Hepatocyte (in vitro differentiated cells): ENCODE data around the gene DBF4B. TPM values are rescaled to one million over a fixed set of nuclear protein-coding genes. Genes with fewer than 3 reads are reported as not detected.

Experiments
- DNase-seq: peaks from one replicate; pipeline ENCODE4 v3.0.0-alpha.2; 2016; ENCODE audit warnings: low spot score
- H2AFZ ChIP-seq: fragments of 200-600 bp; sonication (generic); 2 replicates; pipeline ENCODE4 v1.6.0; 2016; ENCODE audit warnings: antibody characterized with exemption, mild to moderate bottlenecking
- H3K27ac ChIP-seq: fragments of 200-600 bp; sonication (generic); 2 replicates; pipeline ENCODE4 v1.5.1; 2016; ENCODE audit warnings: mild to moderate bottlenecking
- H3K27me3 ChIP-seq: fragments of 200-600 bp; sonication (generic); 2 replicates; pipeline ENCODE4 v1.6.1; 2016
- H3K36me3 ChIP-seq: fragments of 200-600 bp; sonication (generic); replicated peaks from 2 replicates; pipeline ENCODE4 v1.5.1; 2016; ENCODE audit warnings: low read depth; ENCODE audit not compliant: insufficient read depth
- H3K4me1 ChIP-seq: fragments of 200-600 bp; sonication (generic); 2 replicates; pipeline ENCODE4 v1.5.1; 2016; ENCODE audit warnings: mild to moderate bottlenecking, moderate library complexity; ENCODE audit not compliant: insufficient read depth
- H3K4me2 ChIP-seq: fragments of 200-600 bp; sonication (generic); 2 replicates; pipeline ENCODE4 v1.6.0; 2016
- H3K4me3 ChIP-seq: fragments of 200-600 bp; sonication (generic); 2 replicates; pipeline ENCODE4 v1.5.1; 2016; ENCODE audit warnings: mild to moderate bottlenecking
- H3K79me2 ChIP-seq: fragments of 200-600 bp; sonication (generic); 2 replicates; pipeline ENCODE4 v1.6.0; 2017; ENCODE audit warnings: mild to moderate bottlenecking
- H3K9me2 ChIP-seq: fragments of 200-600 bp; sonication (generic); replicated peaks from 2 replicates; pipeline ENCODE4 v1.6.0; 2017; ENCODE audit warnings: mild to moderate bottlenecking; ENCODE audit not compliant: insufficient read depth
- H3K9me3 ChIP-seq: fragments of 200-600 bp; sonication (generic); 2 replicates; pipeline ENCODE4 v1.5.1; 2016; ENCODE audit warnings: low read depth, mild to moderate bottlenecking
- H4K20me1 ChIP-seq: fragments of 200-600 bp; sonication (generic); 2 replicates; pipeline ENCODE4 v1.6.0; 2016; ENCODE audit warnings: mild to moderate bottlenecking; ENCODE audit not compliant: insufficient read depth, poor library complexity, severe bottlenecking
- EZH2 ChIP-seq: fragments of 200-600 bp; sonication (generic); IDR thresholded peaks from 2 replicates; pipeline ENCODE4 v1.6.1; 2016; ENCODE audit warnings: antibody characterized with exemption, mild to moderate bottlenecking, borderline replicate concordance
- EZH2phosphoT487 ChIP-seq: fragments of 200-600 bp; sonication (generic); IDR thresholded peaks from one replicate; pipeline ENCODE4 v1.6.1; 2018; ENCODE audit warnings: antibody characterized with exemption, mild to moderate bottlenecking, low read depth, moderate library complexity; ENCODE audit not compliant: unreplicated experiment, severe bottlenecking
- WGBS: methylation state at CpG from one replicate; pipeline ENCODE4 v1.1.6; 2016; ENCODE audit warnings: low lambda C conversion rate; ENCODE audit errors: missing lambda C conversion rate; 5-methylcytosine and 5-hydroxymethylcytosine counted together
- polyA plus RNA-seq: library from polyadenylated mRNA; unstranded; fragments of >200 nt; fragmentation: Nextera tagmentation; extraction: Ambion mirVana; gene quantifications from 2 replicates; pipeline ENCODE4 v1.2.1, GENCODE V29; 2016
- total RNA-seq: library from RNA; depleted of rRNA; stranded (reverse); fragments of >200 nt; gene quantifications from 2 replicates; pipeline ENCODE4 v1.2.3, GENCODE V29; 2014
- TF ChIP-seq, protein P1 (sequence below): fragments of 200-600 bp; sonication (generic); IDR thresholded peaks from 2 replicates; pipeline ENCODE4 v1.5.1; 2016; ENCODE audit warnings: antibody characterized with exemption, mild to moderate bottlenecking; ENCODE audit not compliant: poor library complexity

DBF4B gene, protein sequence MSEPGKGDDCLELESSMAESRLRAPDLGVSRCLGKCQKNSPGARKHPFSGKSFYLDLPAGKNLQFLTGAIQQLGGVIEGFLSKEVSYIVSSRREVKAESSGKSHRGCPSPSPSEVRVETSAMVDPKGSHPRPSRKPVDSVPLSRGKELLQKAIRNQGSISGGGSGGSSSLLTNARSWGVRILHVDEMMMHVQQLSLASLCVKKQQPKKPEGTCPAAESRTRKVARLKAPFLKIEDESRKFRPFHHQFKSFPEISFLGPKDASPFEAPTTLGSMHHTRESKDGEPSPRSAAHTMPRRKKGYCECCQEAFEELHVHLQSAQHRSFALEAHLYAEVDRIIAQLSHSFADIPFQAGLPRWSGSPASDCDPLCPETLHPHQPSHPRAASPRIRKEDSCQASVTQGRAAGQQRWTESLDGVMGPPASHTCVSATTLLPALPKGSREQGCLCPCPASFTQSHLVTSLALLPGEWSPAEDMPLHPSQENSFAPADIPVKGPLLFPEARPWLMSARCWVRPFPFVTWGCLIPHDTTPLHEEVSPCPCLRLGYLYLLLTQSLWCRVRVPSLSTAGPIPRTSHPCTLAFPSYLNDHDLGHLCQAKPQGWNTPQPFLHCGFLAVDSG
- total RNA-seq, result 1.8 and 4.1 TPM in 2 replicates
- 3.4 and 4.1 TPM in 2 replicates for polyA plus RNA-seq

GRCh38 chr17:44708401-44709263, at the start of gene DBF4B:
TSS of gene DBF4B (plus strand) at chr17:44708665. CDS start at chr17:44708821, 156 bp downstream.
- WGBS, result 2% methylated on average over 52 of the region's 52 CpGs
- Histone ChIP-seq H3K4me2 (peak within 1 kb of the TSS; percentile 79), H3K4me1 (peaks cover 3% of the 10 kb centered on the region), H3K27me3 (no peaks in the 10 kb centered on the region), H3K79me2 (peaks cover 12% of the 10 kb centered on the region), H2AFZ (peak within 1 kb of the TSS; percentile 94), H3K4me3 (peak within 1 kb of the TSS; percentile 50), H3K9me2 (no peaks in the 10 kb centered on the region), H3K27ac (peak within 1 kb of the TSS; percentile 72), H3K9me3 (no peaks in the 10 kb centered on the region), H3K36me3 (no peaks in the 10 kb centered on the region), H4K20me1 (no peaks in the 10 kb centered on the region)
- peak; percentile 89 for DNase-seq
- TF ChIP-seq, protein P1, sequence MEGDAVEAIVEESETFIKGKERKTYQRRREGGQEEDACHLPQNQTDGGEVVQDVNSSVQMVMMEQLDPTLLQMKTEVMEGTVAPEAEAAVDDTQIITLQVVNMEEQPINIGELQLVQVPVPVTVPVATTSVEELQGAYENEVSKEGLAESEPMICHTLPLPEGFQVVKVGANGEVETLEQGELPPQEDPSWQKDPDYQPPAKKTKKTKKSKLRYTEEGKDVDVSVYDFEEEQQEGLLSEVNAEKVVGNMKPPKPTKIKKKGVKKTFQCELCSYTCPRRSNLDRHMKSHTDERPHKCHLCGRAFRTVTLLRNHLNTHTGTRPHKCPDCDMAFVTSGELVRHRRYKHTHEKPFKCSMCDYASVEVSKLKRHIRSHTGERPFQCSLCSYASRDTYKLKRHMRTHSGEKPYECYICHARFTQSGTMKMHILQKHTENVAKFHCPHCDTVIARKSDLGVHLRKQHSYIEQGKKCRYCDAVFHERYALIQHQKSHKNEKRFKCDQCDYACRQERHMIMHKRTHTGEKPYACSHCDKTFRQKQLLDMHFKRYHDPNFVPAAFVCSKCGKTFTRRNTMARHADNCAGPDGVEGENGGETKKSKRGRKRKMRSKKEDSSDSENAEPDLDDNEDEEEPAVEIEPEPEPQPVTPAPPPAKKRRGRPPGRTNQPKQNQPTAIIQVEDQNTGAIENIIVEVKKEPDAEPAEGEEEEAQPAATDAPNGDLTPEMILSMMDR, result no peak
- TF ChIP-seq EZH2 (no peak), EZH2phosphoT487 (no peak)

GRCh38 chr17:44661835-44662234, 46.6 kb upstream of the DBF4B start:
- Histone ChIP-seq H3K4me2 (no peak overlapping the region), H3K27me3 (peaks cover 11% of the 10 kb centered on the region)
- no peak for DNase-seq

GRCh38 chr17:44663095-44663494, 45.4 kb upstream of the DBF4B start:
- H2AFZ ChIP-seq, result no peak overlapping the region
- 100% methylated on average over 1 of the region's 1 CpG for WGBS
- no peaks in the 10 kb centered on the region for H3K36me3 ChIP-seq
- no peak for DNase-seq
- no peaks in the 10 kb centered on the region for H3K4me1 ChIP-seq
- no peaks in the 10 kb centered on the region for H4K20me1 ChIP-seq
- H3K4me2 ChIP-seq, result no peak overlapping the region
- no peaks in the 10 kb centered on the region for H3K9me3 ChIP-seq
- TF ChIP-seq EZH2phosphoT487 (no peak), EZH2 (no peak)
- TF ChIP-seq, protein P1, result no peak
- no peak overlapping the region for H3K4me3 ChIP-seq
- no peaks in the 10 kb centered on the region for H3K9me2 ChIP-seq
- H3K27ac ChIP-seq, result no peak overlapping the region
- H3K79me2 ChIP-seq, result no peaks in the 10 kb centered on the region
- H3K27me3 ChIP-seq, result no peaks in the 10 kb centered on the region

More at GRCh38 chr17:44661835-44662234, 46.6 kb upstream of the DBF4B start:
- H4K20me1 ChIP-seq, result no peaks in the 10 kb centered on the region
- no peak overlapping the region for H3K4me3 ChIP-seq
- WGBS, result 100% methylated on average over 2 of the region's 2 CpGs
- H2AFZ ChIP-seq, result no peak overlapping the region
- H3K79me2 ChIP-seq, result no peaks in the 10 kb centered on the region
- no peaks in the 10 kb centered on the region for H3K9me3 ChIP-seq
- H3K4me1 ChIP-seq, result no peaks in the 10 kb centered on the region
- H3K27ac ChIP-seq, result no peak overlapping the region
- no peaks in the 10 kb centered on the region for H3K9me2 ChIP-seq
- no peak for TF ChIP-seq EZH2
- no peak for TF ChIP-seq EZH2phosphoT487
- TF ChIP-seq, protein P1, result no peak
- H3K36me3 ChIP-seq, result no peaks in the 10 kb centered on the region
